ENCODE measurements around the gene HLA-B. TPM values are rescaled to one million over a fixed set of nuclear protein-coding genes. Genes with fewer than 3 reads are reported as not detected.
"Not testable (repeated sequence)": the region's sequence is repeated elsewhere in the genome, so short reads cannot be mapped to it uniquely, and the experiment has no call there.

HLA-B gene
- total RNA-seq, result 208 and 644 TPM in 2 replicates

- peak; percentile 85 for DNase-seq (ENCODE audit: low read depth)
Observed at GRCh38 chr6:31356946-31357466, at the start of gene HLA-B. TSS of gene HLA-B (minus strand) at chr6:31357179. CDS start at chr6:31357158, 21 bp downstream.

GRCh38 chr6:31405996-31406395 is 49.0 kb upstream of the HLA-B start:
- DNase-seq (ENCODE audit: low read depth), result no peak

GRCh38 chr6:31404061-31404364 is 47.0 kb upstream of the HLA-B start:
- DNase-seq (ENCODE audit: low read depth), result not testable (repeated sequence)

- peak; percentile 64 for DNase-seq (ENCODE audit: low read depth)
Observed at GRCh38 chr6:31403283-31404060, 46.5 kb upstream of the HLA-B start, which contains the start of gene MICA. TSS of gene MICA (plus strand) at chr6:31403595. CDS start at chr6:31403633, 38 bp downstream.

GRCh38 chr6:31402324-31403282 is 45.6 kb upstream of the HLA-B start:
- DNase-seq (ENCODE audit: low read depth), result no peak

- peak; percentile 84 for DNase-seq (ENCODE audit: low read depth)
Observed at GRCh38 chr6:31401403-31401802, 44.4 kb upstream of the HLA-B start.

GRCh38 chr6:31400467-31401289 is 43.7 kb upstream of the HLA-B start:
- peak; percentile 18 for DNase-seq (ENCODE audit: low read depth)

- DNase-seq (ENCODE audit: low read depth), result peak; percentile 71
Observed at GRCh38 chr6:31399589-31400466, 42.8 kb upstream of the HLA-B start.

GRCh38 chr6:31397901-31398525 is 41.0 kb upstream of the HLA-B start:
- no peak for DNase-seq (ENCODE audit: low read depth)

GRCh38 chr6:31397153-31397499 is 40.1 kb upstream of the HLA-B start:
- DNase-seq (ENCODE audit: low read depth), result not testable (repeated sequence)

- peak; percentile 40 for DNase-seq (ENCODE audit: low read depth)
Observed at GRCh38 chr6:31396422-31397152, 39.6 kb upstream of the HLA-B start.

- DNase-seq (ENCODE audit: low read depth), result no peak
Observed at GRCh38 chr6:31395832-31396231, 38.9 kb upstream of the HLA-B start.

GRCh38 chr6:31394381-31394780 is 37.4 kb upstream of the HLA-B start:
- no peak for DNase-seq (ENCODE audit: low read depth)

GRCh38 chr6:31393932-31394331 is 37.0 kb upstream of the HLA-B start:
- DNase-seq (ENCODE audit: low read depth), result no peak

GRCh38 chr6:31389802-31390132 is 32.8 kb upstream of the HLA-B start:
- DNase-seq (ENCODE audit: low read depth), result not testable (repeated sequence)

- not testable (repeated sequence) for DNase-seq (ENCODE audit: low read depth)
Observed at GRCh38 chr6:31388916-31389801, 32.2 kb upstream of the HLA-B start.

GRCh38 chr6:31386977-31387376 is 30.0 kb upstream of the HLA-B start:
- no peak for DNase-seq (ENCODE audit: low read depth)

GRCh38 chr6:31386099-31386498 is 29.1 kb upstream of the HLA-B start:
- no peak for DNase-seq (ENCODE audit: low read depth)

GRCh38 chr6:31385041-31385440 is 28.1 kb upstream of the HLA-B start:
- no peak for DNase-seq (ENCODE audit: low read depth)

All from renal cortical epithelial cell (primary cell).